Coronary artery (tissue), 2 donors: ENCODE measurements around the gene DNAJB7.
"Not testable (repeated sequence)": the region's sequence is repeated elsewhere in the genome, so short reads cannot be mapped to it uniquely, and the experiment has no call there.

Source experiments
- DNase-seq: peaks from one replicate; pipeline ENCODE4 v3.0.0-alpha.2; 2017; ENCODE audit warnings: low spot score
- H3K27ac ChIP-seq, 2 donors: fragments of 200-600 bp; sonication (generic); one replicate each; pipeline ENCODE4 v1.5.1; 2016 to 2019
- H3K4me3 ChIP-seq: fragments of 200-600 bp; sonication (generic); 2 replicates; pipeline ENCODE4 v1.5.1; 2016; ENCODE audit warnings: mild to moderate bottlenecking, moderate library complexity
- TF ChIP-seq, protein P1 (sequence below): fragments of 200-600 bp; sonication (generic); IDR thresholded peaks from one replicate; pipeline ENCODE4 v1.5.1; 2019; ENCODE audit warnings: antibody characterized with exemption

The DNAJB7 gene

DNA sequence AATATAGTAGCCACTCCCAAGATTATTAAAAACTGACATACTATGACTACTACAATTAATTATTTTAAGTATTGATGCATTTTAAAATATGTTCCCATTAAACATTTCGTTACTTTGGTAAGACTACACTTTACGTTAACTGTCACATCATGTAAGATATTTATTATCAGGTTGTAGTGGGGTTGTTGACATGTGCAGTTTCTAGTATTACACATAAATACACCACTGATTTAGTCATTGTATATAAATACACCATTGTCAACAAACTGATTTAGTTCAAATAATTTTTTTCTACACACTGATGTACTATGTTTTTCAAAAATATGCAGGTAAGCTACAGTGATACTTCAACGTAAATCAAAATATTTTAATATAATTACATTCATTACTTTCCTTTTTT is 17.0 kb downstream of the DNAJB7 start:
- TF ChIP-seq, protein P1, sequence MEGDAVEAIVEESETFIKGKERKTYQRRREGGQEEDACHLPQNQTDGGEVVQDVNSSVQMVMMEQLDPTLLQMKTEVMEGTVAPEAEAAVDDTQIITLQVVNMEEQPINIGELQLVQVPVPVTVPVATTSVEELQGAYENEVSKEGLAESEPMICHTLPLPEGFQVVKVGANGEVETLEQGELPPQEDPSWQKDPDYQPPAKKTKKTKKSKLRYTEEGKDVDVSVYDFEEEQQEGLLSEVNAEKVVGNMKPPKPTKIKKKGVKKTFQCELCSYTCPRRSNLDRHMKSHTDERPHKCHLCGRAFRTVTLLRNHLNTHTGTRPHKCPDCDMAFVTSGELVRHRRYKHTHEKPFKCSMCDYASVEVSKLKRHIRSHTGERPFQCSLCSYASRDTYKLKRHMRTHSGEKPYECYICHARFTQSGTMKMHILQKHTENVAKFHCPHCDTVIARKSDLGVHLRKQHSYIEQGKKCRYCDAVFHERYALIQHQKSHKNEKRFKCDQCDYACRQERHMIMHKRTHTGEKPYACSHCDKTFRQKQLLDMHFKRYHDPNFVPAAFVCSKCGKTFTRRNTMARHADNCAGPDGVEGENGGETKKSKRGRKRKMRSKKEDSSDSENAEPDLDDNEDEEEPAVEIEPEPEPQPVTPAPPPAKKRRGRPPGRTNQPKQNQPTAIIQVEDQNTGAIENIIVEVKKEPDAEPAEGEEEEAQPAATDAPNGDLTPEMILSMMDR, result no peak
- H3K4me3 ChIP-seq, result no peak overlapping the region
- DNase-seq, result no peak
- H3K27ac ChIP-seq, result no peak overlapping the region

DNA sequence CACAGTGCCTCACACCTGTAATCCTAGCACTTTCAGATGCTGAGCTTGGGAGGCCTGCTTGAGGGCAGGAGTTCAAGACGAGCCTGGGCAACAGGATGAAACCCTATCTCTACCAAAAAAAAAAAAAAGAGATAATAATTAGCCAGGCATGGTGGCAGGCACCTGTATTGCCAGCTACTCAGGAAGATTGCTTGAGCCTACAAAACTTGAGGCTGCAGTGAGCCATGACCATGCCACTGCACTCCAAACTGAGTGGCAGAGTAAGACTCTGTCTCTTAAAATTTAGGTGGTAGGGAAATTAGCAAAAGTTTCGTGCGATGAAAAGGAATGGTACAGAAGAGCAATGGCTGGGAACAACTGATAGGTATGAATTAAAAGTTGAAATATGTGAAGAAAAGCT is 23.4 kb downstream of the DNAJB7 start:
- H3K4me3 ChIP-seq, result no peak overlapping the region
- TF ChIP-seq, protein P1, result no peak
- no peak overlapping the region for H3K27ac ChIP-seq
- DNase-seq, result no peak

DNA sequence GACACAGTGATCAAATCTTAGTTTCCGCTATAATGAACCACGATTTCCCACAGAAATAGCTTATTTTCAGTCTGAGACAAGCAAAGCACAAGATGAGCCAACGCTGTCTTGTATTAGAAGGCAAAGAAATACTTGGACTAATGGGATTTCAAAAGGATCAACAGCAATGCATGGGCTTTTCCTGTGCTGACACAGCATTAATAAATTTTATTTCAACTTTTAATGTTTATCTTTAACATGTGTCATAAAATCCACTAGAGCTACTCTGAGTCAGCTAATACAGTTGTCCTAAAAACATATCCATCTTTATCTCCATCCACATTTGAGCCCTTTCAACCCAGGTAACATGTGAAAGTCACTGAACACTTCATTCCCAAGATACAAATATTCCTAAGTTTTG is 27.3 kb downstream of the DNAJB7 start:
- Histone ChIP-seq H3K4me3 (no peak overlapping the region), H3K27ac (no peak overlapping the region)
- TF ChIP-seq, protein P1, result no peak
- no peak for DNase-seq

DNA sequence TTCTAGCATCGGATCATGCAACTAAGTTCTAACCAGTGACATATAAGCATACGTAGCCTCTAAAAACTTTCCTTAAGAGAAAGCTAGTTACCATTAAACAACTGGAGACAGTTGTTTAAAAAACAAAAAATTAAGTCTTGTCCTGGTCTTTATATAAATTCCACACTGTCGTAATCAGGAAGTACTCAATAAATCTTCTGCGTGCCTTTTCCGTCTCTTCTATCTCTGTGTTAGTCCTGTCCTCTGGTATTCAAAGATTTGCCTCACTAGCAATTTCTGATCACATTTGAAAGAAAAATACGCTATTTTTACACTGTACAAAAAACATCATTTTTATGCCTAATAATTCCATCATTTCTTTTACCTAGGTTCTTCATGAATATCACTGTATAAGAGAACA is 32.8 kb downstream of the DNAJB7 start:
- no peak for DNase-seq

DNA sequence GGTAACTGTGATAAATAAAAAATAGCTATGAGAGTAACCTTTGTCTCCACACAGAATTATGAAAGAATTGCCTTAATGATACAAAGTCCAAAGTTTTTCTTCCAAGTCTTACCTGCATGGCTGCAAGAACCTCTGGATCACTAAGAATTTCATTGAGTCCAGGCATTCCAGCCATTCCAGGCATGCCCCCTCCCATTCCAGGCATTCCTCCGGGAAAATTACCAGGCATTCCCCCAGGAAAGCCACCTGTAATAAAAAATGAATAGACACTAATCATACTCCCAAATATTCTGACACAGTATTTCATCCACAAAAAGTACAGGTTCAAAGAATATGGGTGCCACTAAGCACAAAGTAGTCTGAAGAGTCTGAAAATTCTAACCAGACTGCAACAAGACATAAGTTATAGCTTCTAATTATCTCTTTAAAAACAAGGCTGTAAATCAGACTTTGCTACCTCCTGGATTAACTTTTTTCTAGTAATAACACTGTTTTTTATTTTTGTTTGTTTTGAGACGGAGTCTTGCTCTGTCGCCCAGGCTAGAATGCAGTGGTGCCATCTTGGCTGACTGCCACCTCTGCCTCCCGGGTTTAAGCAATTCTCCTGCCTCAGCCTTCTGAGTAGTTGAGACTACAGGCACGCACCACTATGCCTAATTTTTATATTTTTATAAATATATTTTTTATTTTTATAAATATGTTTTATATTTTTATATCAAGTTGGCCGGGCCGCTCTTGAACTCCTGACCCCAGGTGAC is 34.8 kb downstream of the DNAJB7 start:
- Histone ChIP-seq H3K4me3 (no peak overlapping the region), H3K27ac (no peak overlapping the region)
- TF ChIP-seq, protein P1, result no peak
- no peak for DNase-seq

More for the DNA sequence above, 32.8 kb downstream of the DNAJB7 start:
- Histone ChIP-seq H3K27ac (no peak overlapping the region), H3K4me3 (no peak overlapping the region)
- TF ChIP-seq, protein P1, result no peak

DNA sequence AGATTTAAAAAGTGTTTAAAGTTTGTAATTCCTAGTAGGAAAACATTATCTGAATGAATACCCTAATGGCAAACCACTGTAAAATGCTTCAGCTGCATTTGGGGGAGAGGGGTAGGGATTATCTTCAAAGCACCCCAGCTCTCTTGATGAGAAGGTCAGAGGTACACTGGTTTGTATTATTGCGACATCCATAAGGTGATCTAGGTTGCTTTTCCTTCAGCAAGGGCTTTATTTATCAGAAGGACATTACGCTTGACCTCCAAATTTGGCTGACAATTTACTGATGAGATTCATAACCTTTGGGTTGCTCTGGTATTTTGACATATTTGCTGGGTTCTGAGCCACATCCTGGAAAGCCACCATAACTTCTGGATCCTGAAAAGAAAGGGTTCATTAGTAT is 35.6 kb downstream of the DNAJB7 start:
- H3K27ac ChIP-seq, result not testable (repeated sequence)

DNA sequence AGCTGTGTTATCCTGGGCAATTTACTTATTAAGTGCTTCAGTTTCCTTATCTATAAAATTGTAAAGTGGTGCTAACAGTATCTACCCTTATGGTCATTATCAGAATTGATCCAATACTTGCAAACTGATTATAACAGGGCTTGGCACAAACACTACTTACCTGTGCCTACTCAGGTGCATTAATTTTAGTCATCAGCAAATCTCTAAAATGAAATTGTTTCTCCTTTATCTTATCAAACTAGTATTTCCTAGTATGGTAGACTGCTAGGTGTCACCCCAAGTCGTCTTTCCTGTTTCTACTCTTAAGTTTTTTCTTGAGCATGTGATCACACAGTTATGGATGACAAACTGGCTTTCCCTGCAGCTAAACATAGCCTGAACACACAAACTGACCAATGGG is 38.5 kb downstream of the DNAJB7 start:
- no peak overlapping the region for H3K4me3 ChIP-seq
- no peak for DNase-seq
- TF ChIP-seq, protein P1, result no peak
- no peak overlapping the region for H3K27ac ChIP-seq

More for the DNA sequence above, 35.6 kb downstream of the DNAJB7 start:
- not testable (repeated sequence) for DNase-seq, H3K4me3 ChIP-seq
